Measurements from ENCODE around the gene FSCN2.

The FSCN2 gene

DNA sequence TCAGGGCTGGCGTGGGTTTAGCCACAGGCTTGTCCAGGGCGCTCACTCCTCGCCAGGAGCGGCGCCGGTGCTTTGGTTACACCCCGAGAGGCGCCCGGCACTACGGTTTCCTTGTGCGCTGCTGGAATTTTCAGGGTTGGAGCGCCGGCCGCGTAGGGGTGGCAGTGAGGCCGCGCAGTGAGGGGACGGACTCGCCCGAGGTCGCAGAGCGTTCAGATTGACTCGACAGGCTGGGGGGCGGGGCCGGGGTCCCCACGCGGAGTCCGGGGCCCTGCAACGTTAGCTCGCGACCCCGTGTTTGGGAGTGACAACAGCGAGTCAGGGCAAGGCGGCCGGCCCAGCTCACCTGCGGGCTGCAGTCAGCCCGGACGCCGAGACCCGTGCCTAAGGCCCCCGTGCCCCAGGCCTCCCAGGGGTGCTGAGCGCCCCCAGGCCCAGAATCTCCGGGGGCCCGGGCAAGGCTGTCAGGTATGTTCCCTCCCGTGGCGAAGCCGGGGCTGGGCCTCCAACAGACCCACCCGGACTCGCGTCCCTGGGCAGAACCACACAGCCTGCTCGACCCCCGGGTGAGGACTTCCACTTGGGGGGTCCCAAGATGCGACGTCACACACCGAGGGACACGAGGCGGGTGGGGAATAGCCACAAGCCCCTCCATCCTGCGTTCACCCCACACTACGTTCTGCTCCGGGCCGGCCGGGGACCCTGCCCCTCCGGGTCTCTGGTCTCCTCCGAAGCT, 14.3 kb upstream of the FSCN2 start:
- DNase-seq (ENCODE audit: low read depth): no peak

DNA sequence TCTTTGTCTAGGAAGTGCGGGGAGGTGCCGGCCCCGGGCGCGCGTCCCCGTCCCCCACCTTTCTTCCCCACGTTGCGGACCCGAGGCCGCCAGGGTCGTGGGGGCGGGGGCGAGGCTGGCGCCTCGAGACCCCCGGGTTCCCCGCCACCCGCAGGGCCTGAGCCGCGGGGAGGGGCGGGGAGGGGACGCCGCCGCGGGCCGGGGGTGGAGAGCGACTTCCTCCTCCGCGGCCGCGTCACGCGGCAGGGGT, 13.8 kb upstream of the FSCN2 start:
- no peak for DNase-seq (ENCODE audit: low read depth)

DNA sequence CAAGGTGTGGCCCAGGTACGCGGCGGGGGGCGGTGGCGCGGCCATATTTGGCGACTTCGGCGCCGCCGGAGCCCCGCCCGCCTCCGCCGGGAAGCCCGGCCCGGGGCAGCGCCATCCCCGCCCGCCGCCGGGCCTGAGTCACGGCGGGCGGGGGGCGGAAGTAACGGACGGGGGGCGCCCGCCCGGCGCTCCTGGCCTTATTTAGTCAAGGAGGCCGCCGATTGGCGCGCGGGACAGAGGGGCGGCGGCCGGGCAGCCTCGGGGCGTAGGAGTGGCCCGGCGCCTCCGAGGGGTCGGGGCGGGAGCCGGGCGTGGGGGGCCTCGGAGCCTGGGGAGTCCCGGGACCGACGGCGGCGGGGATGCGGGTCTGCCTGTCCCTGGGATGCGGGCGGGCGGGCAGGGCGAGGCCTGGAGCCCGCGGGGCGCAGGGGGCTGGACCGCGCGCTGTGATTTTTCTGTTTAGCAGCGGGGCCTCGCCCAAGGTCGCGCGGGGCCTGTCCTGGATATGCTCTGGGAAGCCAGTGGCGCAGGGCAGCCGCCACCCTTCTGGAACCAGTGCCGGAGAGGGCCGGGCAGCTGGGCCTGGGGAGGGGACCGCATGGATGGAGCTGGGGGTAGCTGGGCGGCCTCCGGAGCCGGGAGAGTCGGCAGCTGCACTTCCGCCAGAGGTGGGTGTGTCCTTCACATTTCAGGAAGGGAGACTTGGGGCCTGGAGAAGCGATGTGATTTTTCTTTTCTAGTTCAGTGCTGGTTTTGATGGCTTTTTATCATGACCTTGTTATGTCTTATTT, 13.2 kb upstream of the FSCN2 start:
- peak; percentile 76 for DNase-seq (ENCODE audit: low read depth)

DNA sequence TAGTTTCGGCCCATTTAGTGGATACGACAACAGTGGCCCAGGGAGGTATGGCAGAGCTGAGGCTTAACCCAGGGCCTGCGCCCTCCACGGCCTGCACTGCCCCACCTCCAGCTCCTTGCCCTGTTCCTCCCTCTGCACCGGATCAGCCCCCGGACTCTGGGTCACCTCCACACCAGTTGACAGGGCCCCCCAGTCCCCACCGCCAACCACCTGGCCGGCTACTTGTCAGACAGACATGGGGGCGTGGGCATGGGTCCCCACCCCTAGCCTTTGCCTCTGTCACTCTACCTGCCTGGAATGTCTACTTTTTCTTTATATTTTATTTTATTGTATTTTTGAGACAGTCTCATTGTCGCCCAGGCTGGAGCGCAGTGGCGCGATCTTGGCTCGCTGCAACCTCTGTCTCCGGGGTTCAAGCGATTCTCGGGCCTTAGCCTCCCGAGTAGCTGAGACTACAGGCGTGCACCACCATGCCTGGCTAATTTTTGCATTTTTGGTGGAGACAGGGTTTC, 12.6 kb upstream of the FSCN2 start:
- DNase-seq (ENCODE audit: low read depth): no peak

DNA sequence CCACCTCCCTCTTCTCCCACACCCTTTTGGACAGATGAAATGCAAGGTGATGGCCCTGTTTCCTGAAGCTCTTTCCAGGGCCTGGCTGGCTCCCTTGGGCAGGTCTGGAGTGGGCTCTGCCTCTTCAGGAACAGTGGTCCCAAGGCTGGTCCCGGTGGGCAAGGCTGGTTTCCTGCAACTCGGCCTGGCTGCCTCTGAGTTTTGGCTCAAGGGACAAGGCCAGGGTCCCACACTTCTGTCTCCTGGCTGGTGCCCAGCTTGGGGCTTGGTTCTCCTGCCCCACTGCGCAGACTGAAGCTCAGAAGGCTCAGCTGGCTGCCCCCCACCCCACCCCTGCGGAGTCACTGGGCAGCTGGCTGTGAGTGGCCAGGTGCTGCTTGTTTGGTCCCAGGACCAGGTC, 11.7 kb upstream of the FSCN2 start:
- DNase-seq (ENCODE audit: low read depth): no peak

DNA sequence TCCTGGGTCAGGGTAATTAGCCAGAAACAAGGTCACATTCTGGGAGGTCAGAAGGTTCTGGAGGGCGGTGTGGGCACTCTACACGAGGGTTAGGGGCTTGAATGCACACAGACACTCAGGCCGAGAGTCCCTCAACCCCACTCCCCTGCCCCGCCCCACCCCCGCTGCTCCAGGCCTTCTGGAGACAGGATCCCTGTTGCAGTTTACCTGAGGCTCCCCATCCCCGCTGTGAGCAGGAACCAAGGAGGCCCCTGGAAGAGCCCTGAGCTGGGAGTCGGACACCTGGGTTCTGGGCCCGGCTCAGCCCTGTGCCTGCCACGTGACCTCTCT, 11.2 kb upstream of the FSCN2 start:
- DNase-seq (ENCODE audit: low read depth): no peak

DNA sequence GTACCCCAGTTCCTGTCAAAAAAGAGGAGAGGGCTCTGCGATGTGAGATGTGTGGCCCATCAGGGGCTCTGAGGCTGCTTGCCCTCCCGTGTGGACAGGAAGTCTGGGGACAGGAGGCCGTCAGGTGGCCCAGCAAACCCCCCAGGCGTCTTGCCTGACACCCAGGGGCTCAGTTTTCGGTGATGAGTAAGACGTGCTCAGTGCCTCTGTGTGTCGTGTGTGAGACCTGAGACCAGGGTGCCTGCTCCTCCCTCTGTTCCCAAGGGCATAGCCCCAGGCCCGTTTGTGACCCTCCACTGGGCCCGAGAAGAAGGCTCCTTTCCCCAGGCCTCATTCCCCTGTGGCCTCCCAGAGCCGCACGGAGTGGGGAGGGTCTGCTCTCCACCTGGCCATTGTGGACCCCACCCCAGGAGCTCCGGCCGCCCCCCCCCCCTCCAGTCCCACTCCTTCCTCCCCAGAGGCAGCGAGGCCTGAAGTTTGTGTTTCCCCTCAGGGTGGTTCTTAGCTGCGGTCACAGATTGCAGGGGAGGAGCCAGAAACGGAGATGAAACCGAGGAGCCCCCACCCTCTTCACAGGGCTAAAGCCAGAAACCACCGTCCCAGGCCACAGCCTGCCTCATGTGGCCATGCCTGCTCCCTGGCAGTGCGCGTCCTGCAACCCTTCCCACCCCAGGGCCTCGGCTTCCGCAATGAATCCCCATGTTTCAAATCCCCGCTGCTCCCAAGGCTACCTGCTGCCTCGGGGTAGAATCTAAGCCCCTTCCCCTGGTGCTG, 10.7 kb upstream of the FSCN2 start:
- no peak for DNase-seq (ENCODE audit: low read depth)

DNA sequence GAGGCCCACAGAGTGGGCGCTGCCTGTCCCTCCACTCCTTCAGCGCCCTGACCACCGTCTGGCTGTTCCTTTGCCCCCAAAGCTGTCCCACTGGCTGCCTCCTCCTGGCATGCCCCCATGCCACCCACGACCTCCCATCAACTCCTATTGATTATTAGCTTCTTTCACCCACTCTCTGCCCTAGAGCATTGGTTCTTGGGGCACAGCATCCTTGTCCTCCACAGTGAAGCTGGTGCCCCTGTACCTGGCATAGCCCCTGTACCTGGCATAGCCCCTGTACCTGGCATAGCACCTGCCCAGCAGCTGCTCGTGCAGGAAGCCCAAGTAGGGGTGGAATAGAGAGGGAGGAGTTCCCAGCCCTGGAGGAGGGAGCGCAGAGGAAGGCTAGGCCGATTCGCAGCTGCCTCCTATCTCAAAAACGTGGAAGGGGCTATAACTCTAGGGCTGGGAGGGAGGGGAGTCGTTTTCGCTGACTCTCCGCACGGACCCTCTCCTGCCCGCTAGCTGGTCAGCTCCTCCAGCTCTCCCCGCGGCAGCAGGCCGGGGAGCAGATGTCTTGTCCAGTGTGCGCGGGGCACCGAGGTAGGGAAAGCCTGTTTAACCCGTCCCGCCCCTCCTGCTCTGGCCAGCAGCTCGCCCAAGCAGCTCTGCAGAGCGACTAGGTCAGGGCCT, 9.9 kb upstream of the FSCN2 start:
- DNase-seq (ENCODE audit: low read depth): no peak

DNA sequence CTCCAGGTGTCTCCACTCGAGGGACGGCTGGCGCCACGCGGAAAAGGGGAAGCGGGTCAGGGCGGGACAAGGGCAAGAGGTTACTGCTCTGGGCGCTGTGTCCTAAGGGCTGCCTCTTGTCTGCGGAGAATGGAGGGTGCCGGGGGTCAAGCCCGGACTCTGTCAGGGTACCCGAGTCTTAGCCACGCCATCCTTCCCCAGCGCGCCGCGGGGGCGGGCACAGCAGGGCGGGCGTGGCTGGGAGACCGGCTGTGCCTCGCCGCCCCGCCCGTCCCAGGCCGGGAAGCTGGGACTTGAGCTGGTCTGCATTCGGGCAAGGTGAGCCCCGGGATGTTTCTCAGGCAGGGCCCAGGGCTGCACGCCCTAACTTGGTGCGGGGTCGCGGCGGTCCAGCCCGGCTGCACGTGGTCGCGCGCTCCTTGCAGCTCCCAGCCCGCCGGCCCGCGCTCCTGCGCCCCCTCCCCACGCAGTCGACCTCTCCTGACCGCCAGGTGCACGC, 9.3 kb upstream of the FSCN2 start:
- no peak for DNase-seq (ENCODE audit: low read depth)

DNA sequence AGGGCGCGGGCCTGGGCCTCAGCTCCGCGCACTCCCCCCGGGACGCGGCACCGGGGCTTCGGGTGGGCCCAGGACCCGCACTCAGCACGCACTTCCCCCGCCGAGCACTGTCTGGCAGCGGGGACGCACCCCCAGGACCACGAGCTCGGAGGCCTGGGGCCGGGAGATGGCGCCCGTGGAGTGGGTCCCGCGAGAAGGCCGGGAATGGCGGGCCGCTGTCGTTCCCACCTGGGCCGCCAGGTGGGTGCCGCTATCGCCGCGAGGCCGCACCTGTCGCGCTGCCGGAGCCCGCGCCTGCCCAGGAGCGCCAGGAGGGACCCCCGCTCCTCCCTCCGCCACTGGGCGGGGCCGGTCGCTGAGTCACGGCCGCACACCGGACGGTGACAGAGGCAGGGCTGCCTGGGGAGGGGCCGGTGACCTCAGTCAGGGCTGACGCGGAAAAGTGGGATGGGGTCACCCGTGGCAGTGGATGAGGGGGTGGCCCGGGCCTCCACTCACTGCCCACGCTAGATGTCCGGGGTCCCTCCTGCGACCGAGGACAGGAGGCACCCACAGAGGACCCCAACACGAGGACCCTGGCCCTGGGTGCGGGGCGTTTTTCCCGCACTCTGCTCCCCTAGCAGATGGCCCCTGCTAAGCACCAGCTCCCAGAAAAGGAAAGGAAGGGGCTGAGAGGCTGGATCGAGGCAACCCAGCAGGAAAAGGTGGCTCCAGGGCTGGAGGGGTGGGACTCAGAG, 8.7 kb upstream of the FSCN2 start:
- peak; percentile 65 for DNase-seq (ENCODE audit: low read depth)

DNA sequence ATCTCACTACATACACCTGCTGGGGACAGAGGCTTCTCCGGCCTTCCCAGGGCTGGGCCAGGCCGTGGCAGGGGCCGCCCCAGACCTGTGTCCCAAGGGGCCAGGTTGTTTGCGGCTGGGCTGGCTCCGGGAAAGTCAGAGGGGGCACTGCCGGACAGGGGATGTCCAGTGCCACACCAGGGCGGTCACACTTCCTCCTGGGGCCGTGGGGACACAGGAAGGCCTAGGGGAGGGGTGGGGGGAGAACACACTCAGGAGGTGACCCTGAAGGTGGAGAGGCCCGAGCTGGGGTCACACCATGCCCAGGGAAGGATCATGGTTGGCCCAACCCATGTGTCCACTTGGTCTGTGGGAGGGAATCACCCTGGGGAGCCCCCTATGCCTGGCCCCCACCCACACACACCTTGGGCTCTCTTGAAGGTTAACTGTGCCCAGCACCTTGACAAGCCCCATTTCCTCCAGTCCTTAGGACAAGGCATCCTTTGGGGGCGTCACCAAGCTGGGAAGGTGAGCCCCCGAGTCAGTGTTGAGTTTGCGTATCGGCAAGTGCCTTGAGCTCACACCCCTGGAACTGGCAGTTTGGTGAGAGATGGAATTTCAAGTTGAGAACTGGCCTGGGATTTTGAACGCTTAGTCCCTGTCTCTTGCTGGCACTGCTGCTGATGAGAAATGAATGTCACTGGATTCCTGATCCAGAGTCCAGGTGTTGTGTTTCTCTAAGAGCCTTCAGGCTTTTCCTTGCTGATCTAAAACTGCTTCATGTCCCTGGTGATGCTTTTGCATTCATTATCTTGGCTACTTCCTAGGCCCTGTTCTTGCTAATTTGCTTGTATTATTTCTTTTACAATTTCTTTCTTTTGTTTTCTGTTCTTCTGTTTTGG, 7.9 kb upstream of the FSCN2 start:
- no peak for DNase-seq (ENCODE audit: low read depth)

DNA sequence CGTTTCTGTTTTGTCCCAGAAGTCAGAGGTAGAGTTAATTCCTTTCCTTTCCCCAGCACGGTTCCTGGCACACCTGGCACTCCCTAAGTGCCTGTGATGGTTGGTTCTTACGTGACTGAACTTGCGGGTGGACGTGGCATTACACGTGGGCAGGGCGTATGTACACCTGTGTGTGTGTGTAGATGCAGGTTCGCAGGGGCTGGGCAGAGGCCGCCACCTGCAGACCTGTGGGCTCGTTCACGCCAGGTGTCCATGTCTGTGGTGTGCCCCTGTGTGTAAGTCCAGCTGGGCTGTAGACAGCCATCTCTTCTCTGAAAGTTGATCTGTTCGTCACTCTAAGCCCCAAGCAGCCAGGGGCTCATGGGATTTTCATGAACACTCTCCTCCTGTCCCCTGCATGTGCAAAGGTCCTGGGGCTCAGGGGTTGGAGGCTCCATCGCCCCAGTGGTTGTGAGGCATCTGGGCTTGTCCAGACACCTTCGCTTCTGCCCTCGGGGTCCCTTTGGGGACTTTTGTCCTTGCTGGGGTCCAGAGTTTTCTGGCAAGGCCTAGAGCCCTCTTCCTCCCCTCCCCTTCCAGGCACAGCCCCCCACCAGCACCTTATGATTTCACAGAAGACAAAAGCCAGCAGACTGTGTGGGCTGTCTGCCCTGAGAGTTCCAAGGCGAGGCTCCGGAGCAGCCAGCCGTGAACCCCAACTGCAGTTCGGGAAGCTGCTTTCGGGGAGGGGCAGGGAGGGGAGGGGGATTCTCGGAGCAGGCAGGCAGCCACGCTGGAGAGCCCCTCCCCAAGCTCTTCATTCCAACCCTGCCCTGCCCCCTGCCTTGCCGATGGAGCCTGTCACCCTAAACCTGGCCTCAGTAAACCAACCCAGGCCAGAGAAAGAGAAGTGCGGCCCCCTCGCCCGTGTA, 5.4 kb upstream of the FSCN2 start:
- no peak for DNase-seq (ENCODE audit: low read depth)

DNA sequence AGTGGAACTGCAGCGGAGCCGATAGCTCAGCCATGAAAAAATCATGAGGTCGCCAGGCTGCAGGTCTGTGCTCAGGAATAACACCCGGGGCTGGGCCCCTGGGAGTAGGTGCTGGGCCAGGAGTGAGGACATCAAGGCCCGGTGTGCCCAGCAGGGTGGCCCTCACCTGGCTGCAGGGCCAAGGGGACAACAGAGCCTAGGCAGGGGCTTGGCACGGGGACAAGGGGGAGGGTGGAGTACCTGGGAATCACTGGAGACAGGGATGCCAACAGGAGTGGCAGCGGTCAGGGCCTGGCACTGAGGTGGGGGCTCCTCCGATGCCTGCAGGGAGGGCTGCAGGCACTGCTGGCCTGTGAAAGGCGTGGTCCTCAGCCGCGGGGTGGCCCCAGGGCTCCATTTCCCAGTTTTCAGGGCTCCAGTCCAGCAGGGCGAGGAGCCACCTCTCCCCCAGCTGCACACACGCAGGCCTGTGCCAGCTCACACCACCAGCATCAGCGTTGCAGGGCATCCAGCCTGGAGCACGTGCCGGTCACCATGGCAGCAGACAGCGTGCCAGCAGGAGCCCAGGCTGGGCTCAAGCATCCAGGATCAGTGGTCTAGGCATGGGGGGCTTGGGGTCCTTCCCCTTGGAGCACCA, 4.7 kb upstream of the FSCN2 start:
- DNase-seq (ENCODE audit: low read depth): no peak

DNA sequence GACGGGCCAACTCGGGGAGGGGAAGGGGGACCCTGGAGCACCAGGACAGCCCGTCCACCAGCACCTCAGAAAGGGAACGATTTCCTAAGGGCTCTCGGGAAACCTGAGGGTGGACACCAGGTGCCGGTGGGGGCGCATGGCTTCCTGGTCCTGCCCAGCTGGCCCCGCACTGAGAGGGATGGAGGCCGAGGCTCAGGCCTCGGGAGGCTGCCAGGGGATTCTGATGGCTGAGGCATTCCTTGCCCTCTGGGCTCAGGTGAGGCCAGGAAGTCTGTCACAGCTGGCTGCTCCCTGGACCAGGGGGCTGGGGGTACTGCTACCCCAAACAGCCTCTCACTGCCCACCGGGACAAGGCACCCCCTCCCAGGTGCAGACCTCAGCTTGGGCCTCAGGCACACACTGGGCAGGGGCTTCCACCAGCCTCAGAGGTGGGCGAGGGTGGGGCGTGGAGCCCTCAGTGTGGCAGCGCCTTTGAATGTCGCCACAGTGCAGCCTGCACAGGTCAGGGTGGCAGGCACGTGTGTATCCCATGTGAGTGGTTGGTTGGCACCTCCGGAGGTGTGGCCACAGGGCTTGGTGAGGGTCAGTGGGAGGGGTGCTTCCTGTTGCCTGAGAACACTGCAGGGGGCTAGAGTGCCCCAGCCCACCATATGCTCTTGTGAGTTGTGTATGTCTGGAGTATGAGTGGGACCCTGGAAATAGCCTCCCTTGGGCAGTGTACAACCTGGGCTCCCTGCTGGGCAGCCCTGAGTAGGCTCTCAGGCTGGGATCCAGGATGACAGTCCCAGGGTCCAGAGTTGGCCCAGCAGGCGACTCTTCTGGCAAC, 3.9 kb upstream of the FSCN2 start:
- no peak for DNase-seq (ENCODE audit: low read depth)

DNA sequence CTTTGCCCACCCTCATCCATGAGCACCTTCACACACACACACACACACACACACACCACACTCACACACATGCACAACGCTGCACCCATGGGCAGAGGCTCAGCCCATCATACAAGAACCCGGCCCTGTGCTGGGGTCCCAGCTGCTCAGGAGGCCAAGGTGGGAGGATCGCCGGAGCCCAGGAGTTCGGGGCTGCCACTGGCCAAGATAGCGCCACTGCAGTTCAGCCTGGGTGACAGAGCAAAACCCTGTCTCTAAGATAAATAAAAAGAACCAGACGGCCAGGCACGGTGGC, 3.4 kb upstream of the FSCN2 start:
- no peak for DNase-seq (ENCODE audit: low read depth)

DNA sequence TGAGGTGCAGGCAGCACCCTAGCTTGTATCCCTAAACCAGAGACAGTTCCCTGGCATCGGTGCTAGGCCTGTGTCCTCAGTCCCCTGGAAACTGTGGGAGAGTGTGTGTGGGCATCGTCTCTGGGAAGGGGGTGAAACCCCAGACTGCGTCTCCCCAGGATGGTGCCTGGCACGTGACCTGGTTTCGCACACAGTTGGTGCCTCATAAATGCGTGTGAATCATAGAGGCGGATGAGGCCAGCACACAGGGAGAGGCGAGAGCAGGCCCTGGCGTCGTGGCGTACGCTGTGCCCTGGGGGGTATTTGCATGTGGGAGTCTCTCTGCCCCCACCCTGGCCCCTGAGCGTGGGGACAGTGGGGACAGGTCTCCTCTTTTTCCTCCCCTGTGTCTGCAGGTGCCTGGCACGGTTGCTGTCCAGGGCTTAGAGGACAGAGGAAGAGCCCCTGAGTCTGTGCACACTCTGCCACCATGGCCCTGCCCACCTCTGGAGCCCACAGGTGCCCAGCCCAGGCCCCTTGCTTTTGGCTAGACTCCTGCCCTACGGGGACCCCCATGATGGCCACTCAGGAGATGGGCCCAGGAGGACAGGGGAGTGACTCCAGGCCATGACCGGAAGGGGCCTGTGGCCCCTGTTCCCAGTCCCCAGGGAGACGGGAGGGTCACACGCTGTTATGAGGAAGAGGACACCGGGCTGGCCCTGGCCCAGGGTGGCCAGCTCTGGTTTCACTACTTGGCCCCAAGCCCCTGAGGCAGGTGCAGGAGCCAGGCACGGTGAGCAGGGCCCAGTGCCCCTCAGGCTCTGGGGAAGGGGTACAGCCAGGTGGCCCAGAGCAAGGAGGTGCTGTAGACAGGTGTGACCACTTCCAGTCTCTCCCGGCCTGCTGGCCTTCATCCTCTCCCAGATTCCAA, 1.3 kb upstream of the FSCN2 start:
- DNase-seq (ENCODE audit: low read depth): no peak

DNA sequence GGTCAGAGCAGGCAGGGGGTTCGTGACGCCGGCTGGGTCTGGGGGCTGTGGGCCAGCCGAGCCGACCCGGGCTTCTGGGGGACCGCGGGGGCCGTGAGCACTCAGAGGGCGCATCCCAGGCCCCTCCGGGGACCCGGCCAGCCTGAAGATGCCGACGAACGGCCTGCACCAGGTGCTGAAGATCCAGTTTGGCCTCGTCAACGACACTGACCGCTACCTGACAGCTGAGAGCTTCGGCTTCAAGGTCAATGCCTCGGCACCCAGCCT, 140 bp downstream of the FSCN2 start:
- DNase-seq (ENCODE audit: low read depth): no peak

All from activated T-cell treated with anti-CD3 and anti-CD28 coated beads for 48 hours (primary cell).